Aorta (tissue), 5 donors: ENCODE measurements around the gene MDGA2. TPM values are rescaled to one million over a fixed set of nuclear protein-coding genes. Genes with fewer than 3 reads are reported as not detected.

Experiments
- ATAC-seq: fragments of 200-7000 bp; cut with Tn5 transposase; one replicate; pipeline ENCODE4 v1.9.1; 2022; ENCODE audit warnings: moderate library complexity; ENCODE audit not compliant: low FRiP score
- DNase-seq, 2 donors: peaks; one replicate each; pipeline ENCODE4 v3.0.0-alpha.2; 2020
- H3K27ac ChIP-seq, 2 donors: one replicate each; pipeline ENCODE4 v1.5.1; 2013; ENCODE audit warnings: low read length in 2 of 2, mild to moderate bottlenecking in 2 of 2, moderate library complexity in 2 of 2, control low read depth in 1 of 2, inconsistent platforms in 1 of 2, low read depth in 1 of 2
- H3K27me3 ChIP-seq, 2 donors: one replicate each; pipeline ENCODE4 v1.6.1; 2013; ENCODE audit warnings: control low read depth in 1 of 2, low read length in 1 of 2, mild to moderate bottlenecking in 1 of 2, moderate library complexity in 1 of 2; ENCODE audit not compliant: insufficient read depth in 2 of 2, control insufficient read depth in 1 of 2
- H3K36me3 ChIP-seq, 2 donors: one replicate each; pipeline ENCODE4 v1.6.1; 2013; ENCODE audit warnings: control low read depth in 1 of 2, low read length in 1 of 2, mild to moderate bottlenecking in 1 of 2; ENCODE audit not compliant: insufficient read depth in 2 of 2, control insufficient read depth in 1 of 2
- H3K4me1 ChIP-seq, 2 donors: one replicate each; pipeline ENCODE4 v1.6.1; 2013; ENCODE audit warnings: low read length in 2 of 2, control low read depth in 1 of 2, mild to moderate bottlenecking in 1 of 2, moderate library complexity in 1 of 2; ENCODE audit not compliant: insufficient read depth in 2 of 2, control insufficient read depth in 1 of 2
- H3K4me3 ChIP-seq, 2 donors: one replicate each; pipeline ENCODE4 v1.5.1; 2013; ENCODE audit warnings: low read length in 2 of 2, control low read depth in 1 of 2, mild to moderate bottlenecking in 1 of 2
- H3K9me3 ChIP-seq: one replicate; pipeline ENCODE4 v1.6.1; 2013; ENCODE audit warnings: mild to moderate bottlenecking, low read length; ENCODE audit not compliant: control insufficient read depth
- WGBS, 2 donors: extraction: QIAGEN DNeasy Blood & Tissue Kit; methylation state at CpG; one replicate each; pipeline ENCODE4 v1.1.7; 2013; 5-methylcytosine and 5-hydroxymethylcytosine counted together
- intact Hi-C, 2 donors: fragments of 100-400 bp; cut with DNase I; formaldehyde crosslinking; loops; one replicate each; pipeline versions ENCODE4 v1.14.2 to v1.15.0; 2022
- polyA plus RNA-seq, 2 donors: library from polyadenylated mRNA; stranded (reverse); fragments of 200-250 nt; gene quantifications; one replicate each; pipeline ENCODE4 v1.2.3, GENCODE V29; 2013
- total RNA-seq, 2 donors: library from RNA; stranded (reverse); fragmentation: NEBNext Ultra II Directional; extraction: Animal tissue kit (Norgen Biotek cat#: 25700); gene quantifications; one replicate each; pipeline ENCODE4 v1.2.1, GENCODE V29; 2021
- donor health status: healthy with polysubstance abuse.
- donor health status: Bipolar disorder and iron deficiency.
- donor health status: DM: no; HTN: no; CAD: no.
- donor health status: DM: no; HTN: no; CAD: no.
- donor health status: DM: yes; HTN: yes; CAD: no.

The MDGA2 gene
- total and polyA plus RNA-seq, 4 donors: 0.15 TPM; not detected in 3

- DNase-seq (no peak), ATAC-seq (no peak)
- intact Hi-C loops: no loop called here
- Histone ChIP-seq H3K9me3 (no peaks in the 10 kb centered on the region), H3K4me1 (no peaks in the 10 kb centered on the region), H3K36me3 (no peaks in the 10 kb centered on the region), H3K4me3 (no peak overlapping the region), H3K27ac (no peak overlapping the region), H3K27me3 (no peaks in the 10 kb centered on the region)
- WGBS, 2 donors: 48 to 55% methylated on average over 2 of the region's 2 CpGs
Observed at GRCh38 chr14:47120645-47121044, 554.8 kb downstream of the MDGA2 start.

- Histone ChIP-seq H3K4me1 (no peaks in the 10 kb centered on the region), H3K27ac (no peak overlapping the region), H3K27me3 (no peaks in the 10 kb centered on the region), H3K36me3 (no peaks in the 10 kb centered on the region), H3K9me3 (no peaks in the 10 kb centered on the region), H3K4me3 (no peak overlapping the region)
- intact Hi-C loops: no loop called here
- ATAC-seq: no peak
- no peak for DNase-seq
- WGBS, 2 donors: 46 to 50% methylated on average over 2 of the region's 2 CpGs
Observed at GRCh38 chr14:47103771-47104170, 571.6 kb downstream of the MDGA2 start.

GRCh38 chr14:47102472-47102871 is 572.9 kb downstream of the MDGA2 start:
- WGBS, 2 donors: 73 to 78% methylated on average over 3 of the region's 3 CpGs
- intact Hi-C loops: no loop called here

DNA sequence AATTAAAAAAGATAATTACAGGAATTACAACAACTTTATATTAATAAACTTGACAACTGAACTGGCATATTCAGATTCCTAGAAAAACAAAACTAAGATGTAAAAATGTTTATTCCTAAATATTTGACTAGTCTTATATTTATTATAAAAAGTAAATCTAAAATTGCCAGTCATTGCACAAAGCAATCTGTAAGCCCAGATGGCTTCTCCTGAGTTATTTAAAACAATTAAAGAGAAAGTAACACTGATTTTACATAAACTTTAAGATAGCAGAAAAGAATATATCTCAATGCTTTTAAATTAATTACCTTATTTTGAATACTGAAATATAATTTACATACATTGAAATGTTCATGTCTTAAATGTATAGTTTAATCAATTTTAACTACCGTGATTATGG is 589.7 kb downstream of the MDGA2 start:
- no peak for ATAC-seq
- no peaks in the 10 kb centered on the region for H3K4me1 ChIP-seq
- no peak overlapping the region for H3K27ac ChIP-seq
- 93 to 94% methylated on average over 1 of the region's 1 CpG for WGBS, 2 donors
- no peak overlapping the region for H3K4me3 ChIP-seq
- no peaks in the 10 kb centered on the region for H3K9me3 ChIP-seq
- intact Hi-C loops: no loop called here
- no peaks in the 10 kb centered on the region for H3K27me3 ChIP-seq
- DNase-seq: no peak
- H3K36me3 ChIP-seq: no peaks in the 10 kb centered on the region

More at GRCh38 chr14:47102472-47102871, 572.9 kb downstream of the MDGA2 start:
- Histone ChIP-seq H3K4me1 (no peaks in the 10 kb centered on the region), H3K4me3 (no peak overlapping the region), H3K27me3 (no peaks in the 10 kb centered on the region), H3K27ac (no peak overlapping the region), H3K36me3 (no peaks in the 10 kb centered on the region), H3K9me3 (no peaks in the 10 kb centered on the region)
- no peak for DNase-seq
- no peak for ATAC-seq

GRCh38 chr14:47065326-47065725 is 610.1 kb downstream of the MDGA2 start:
- 75 to 87% methylated on average over 1 of the region's 1 CpG for WGBS, 2 donors
- Histone ChIP-seq H3K36me3 (no peaks in the 10 kb centered on the region), H3K4me3 (no peak overlapping the region), H3K9me3 (no peaks in the 10 kb centered on the region), H3K4me1 (no peaks in the 10 kb centered on the region), H3K27me3 (no peaks in the 10 kb centered on the region), H3K27ac (no peak overlapping the region)
- DNase-seq (no peak), ATAC-seq (no peak)
- intact Hi-C loops: no loop called here

DNA sequence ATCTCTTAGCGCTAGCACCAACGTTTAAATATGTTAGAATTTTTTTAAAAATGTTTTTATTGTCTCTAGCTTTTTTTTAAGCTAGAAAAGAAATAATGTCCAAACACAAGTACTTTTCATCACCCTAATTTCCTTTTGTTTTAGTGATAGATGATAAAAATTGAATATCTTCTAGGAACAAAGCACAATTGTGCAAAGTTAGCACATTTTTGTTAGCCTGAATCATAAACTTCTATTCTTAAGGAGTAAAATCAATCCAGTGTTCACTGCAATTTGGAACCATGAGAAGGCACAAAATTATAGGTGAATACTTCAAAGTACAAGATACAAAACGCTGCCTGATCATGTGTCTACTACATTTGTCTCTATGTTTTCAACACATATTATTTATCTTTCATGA is 615.4 kb downstream of the MDGA2 start:
- Histone ChIP-seq H3K9me3 (no peaks in the 10 kb centered on the region), H3K4me1 (no peaks in the 10 kb centered on the region), H3K4me3 (no peak overlapping the region), H3K27ac (no peak overlapping the region), H3K36me3 (no peaks in the 10 kb centered on the region), H3K27me3 (no peaks in the 10 kb centered on the region)
- DNase-seq: no peak
- no peak for ATAC-seq
- 59 to 71% methylated on average over 3 of the region's 3 CpGs for WGBS, 2 donors
- intact Hi-C loops: no loop called here

DNA sequence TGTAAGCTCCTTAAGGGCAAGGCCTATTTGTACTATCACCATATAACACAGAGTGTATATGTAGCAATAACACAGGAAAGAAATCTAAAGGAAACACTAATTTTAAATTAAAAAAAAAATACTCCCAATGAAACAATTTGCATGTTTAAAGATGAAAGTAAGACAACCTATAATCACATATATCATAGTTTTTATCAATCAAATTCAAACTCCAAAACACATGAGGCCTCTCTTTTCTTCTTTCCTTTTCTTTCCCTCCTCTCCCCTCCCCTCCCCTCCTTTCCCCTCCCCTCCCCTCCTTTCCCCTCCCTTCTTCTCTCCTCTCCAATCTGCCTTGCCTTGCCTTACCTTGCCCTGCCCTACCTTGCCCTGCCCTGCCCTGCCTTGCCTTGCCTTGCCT is 618.0 kb downstream of the MDGA2 start:
- no peak for ATAC-seq
- no peaks in the 10 kb centered on the region for H3K4me1 ChIP-seq
- DNase-seq: no peak
- H3K27me3 ChIP-seq: no peaks in the 10 kb centered on the region
- no peak overlapping the region for H3K4me3 ChIP-seq
- intact Hi-C loops: no loop called here
- no peaks in the 10 kb centered on the region for H3K9me3 ChIP-seq
- H3K27ac ChIP-seq: no peak overlapping the region
- H3K36me3 ChIP-seq: no peaks in the 10 kb centered on the region

GRCh38 chr14:47044841-47045240 is 630.6 kb downstream of the MDGA2 start:
- intact Hi-C loops: loop anchor here in 1 of 2 donors (1.0 kb wide), 1 partner anchor 9 kb away; no protein-coding TSS in a partner anchor
- Histone ChIP-seq H3K9me3 (no peaks in the 10 kb centered on the region), H3K36me3 (no peaks in the 10 kb centered on the region), H3K27ac (no peak overlapping the region), H3K4me3 (no peak overlapping the region), H3K4me1 (no peaks in the 10 kb centered on the region), H3K27me3 (no peaks in the 10 kb centered on the region)
- WGBS, 2 donors: 52% methylated on average over 1 of the region's 1 CpG
- DNase-seq (no peak), ATAC-seq (no peak)

DNA sequence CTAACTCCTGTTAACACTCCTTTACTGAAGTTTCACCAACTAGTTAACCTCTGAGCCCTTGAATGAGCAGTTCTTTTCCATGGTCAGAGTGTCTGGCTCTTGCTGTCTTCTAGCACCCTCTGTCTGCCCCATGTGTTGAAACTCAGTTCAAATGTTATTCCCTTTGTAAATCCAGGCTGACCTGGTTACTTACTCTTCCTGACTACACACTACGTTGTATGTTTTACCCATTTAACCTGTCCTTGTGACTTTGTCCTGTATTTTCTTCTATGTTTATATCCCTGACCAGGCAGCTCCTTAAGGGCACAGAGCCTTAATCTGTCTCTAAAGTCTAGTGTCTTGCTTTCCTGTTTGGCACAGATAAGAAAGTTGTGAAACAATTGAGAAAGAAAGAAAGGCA is 634.9 kb downstream of the MDGA2 start:
- ATAC-seq (no peak), DNase-seq (no peak)
- no peaks in the 10 kb centered on the region for H3K27me3 ChIP-seq
- no peaks in the 10 kb centered on the region for H3K36me3 ChIP-seq
- no peak overlapping the region for H3K4me3 ChIP-seq
- no peaks in the 10 kb centered on the region for H3K4me1 ChIP-seq
- no peaks in the 10 kb centered on the region for H3K9me3 ChIP-seq
- H3K27ac ChIP-seq: no peak overlapping the region
- intact Hi-C loops: no loop called here
- WGBS, 2 donors: 7 to 9% methylated on average over 1 of the region's 1 CpG
